ENCODE results near the gene CFAP251.
A peak's percentile ranks its signal among the peaks of the same experiment; 100 is the strongest.

The CFAP251 gene

GRCh38 chr12:122023339-122024131 lies 105.1 kb downstream of the CFAP251 start (continued):
- no peak for TF ChIP-seq ZNF202 (tag by site-specific recombination; IDR thresholded peaks at IDR 0.05; ENCODE audit: borderline replicate concordance)
- TF ChIP-seq KLF9 (tag by site-specific recombination; IDR thresholded peaks at IDR 0.05; ENCODE audit: low read depth), result peak; percentile 45; the same call in 1 of the 2 replicates
- TF ChIP-seq ZNF398 (tag by site-specific recombination; IDR thresholded peaks at IDR 0.05), result no peak
- TF ChIP-seq ZNF600 (tag by site-specific recombination; IDR thresholded peaks at IDR 0.05), result 0 out of 2 replicates have a peak, but pooled peaks have one; percentile 28
- TF ChIP-seq ZNF121 (tag by site-specific recombination; IDR thresholded peaks at IDR 0.05), result no peak
- no peak for TF ChIP-seq ZNF791 (tag by site-specific recombination; IDR thresholded peaks at IDR 0.05)
- no peak for TF ChIP-seq ZNF175 (tag by site-specific recombination; IDR thresholded peaks at IDR 0.05)
- peak; percentile 20; the same call in 1 of the 2 replicates for TF ChIP-seq EGR2 (tag by site-specific recombination; IDR thresholded peaks at IDR 0.05; ENCODE audit: low read depth)
- TF ChIP-seq ZNF645 (tag by site-specific recombination; IDR thresholded peaks at IDR 0.05), result no peak
- TF ChIP-seq PBX3 (CRISPR knock-in tag; IDR thresholded peaks at IDR 0.05), result no peak
- TF ChIP-seq PRDM1 (tag by site-specific recombination; IDR thresholded peaks at IDR 0.05), result no peak
- TF ChIP-seq ZNF654 (tag by site-specific recombination; IDR thresholded peaks at IDR 0.05; ENCODE audit: low read depth), result no peak
- TF ChIP-seq ZBTB20 (tag by site-specific recombination; IDR thresholded peaks at IDR 0.05), result peak; percentile 85
- peak; percentile 45; the same call in 1 of the 2 replicates for TF ChIP-seq PATZ1 (tag by site-specific recombination; IDR thresholded peaks at IDR 0.05)
- peak; percentile 85 for TF ChIP-seq REST (tag by site-specific recombination; IDR thresholded peaks at IDR 0.05)
- TF ChIP-seq AEBP2 (tag by site-specific recombination; IDR thresholded peaks at IDR 0.05; ENCODE audit: borderline replicate concordance), result no peak
- peak; percentile 30; the same call in 1 of the 2 replicates for TF ChIP-seq YY2 (tag by site-specific recombination; IDR thresholded peaks at IDR 0.05)
- TF ChIP-seq, protein P1, sequence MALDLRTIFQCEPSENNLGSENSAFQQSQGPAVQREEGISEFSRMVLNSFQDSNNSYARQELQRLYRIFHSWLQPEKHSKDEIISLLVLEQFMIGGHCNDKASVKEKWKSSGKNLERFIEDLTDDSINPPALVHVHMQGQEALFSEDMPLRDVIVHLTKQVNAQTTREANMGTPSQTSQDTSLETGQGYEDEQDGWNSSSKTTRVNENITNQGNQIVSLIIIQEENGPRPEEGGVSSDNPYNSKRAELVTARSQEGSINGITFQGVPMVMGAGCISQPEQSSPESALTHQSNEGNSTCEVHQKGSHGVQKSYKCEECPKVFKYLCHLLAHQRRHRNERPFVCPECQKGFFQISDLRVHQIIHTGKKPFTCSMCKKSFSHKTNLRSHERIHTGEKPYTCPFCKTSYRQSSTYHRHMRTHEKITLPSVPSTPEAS (tag by site-specific recombination; IDR thresholded peaks at IDR 0.05), result peak; percentile 78
- TF ChIP-seq KLF10 (tag by site-specific recombination; IDR thresholded peaks at IDR 0.05), result peak; percentile 28; the same call in 1 of the 2 replicates
- TF ChIP-seq HOXD13 (CRISPR knock-in tag; IDR thresholded peaks at IDR 0.05; ENCODE audit: borderline replicate concordance), result no peak
- TF ChIP-seq ZSCAN16 (tag by site-specific recombination; IDR thresholded peaks at IDR 0.05), result no peak
- TF ChIP-seq ZNF830 (tag by site-specific recombination; IDR thresholded peaks at IDR 0.05; ENCODE audit: low read depth), result no peak
- TF ChIP-seq FEZF1 (tag by site-specific recombination; IDR thresholded peaks at IDR 0.05), result peak; percentile 92
- no peak for TF ChIP-seq ZNF776 (tag by site-specific recombination; IDR thresholded peaks at IDR 0.05; ENCODE audit: borderline replicate concordance)
- TF ChIP-seq ZNF560 (tag by site-specific recombination; IDR thresholded peaks at IDR 0.05; ENCODE audit: borderline replicate concordance), result no peak
- no peak for TF ChIP-seq TRIM28 (IDR thresholded peaks at IDR 0.05; ENCODE audit: borderline replicate concordance, low read length)
- no peak for TF ChIP-seq ZNF610 (tag by site-specific recombination; IDR thresholded peaks at IDR 0.05; ENCODE audit: borderline replicate concordance)
